Measurements from ENCODE around the gene TMEM125.

The TMEM125 gene

GRCh38 chr1:43312212-43312623 is 42.4 kb downstream of the TMEM125 start:
- no peak for DNase-seq (ENCODE audit: low read depth)

GRCh38 chr1:43312663-43313515 is 43.1 kb downstream of the TMEM125 start:
- DNase-seq (ENCODE audit: low read depth): no peak

GRCh38 chr1:43313771-43314170 is 44.0 kb downstream of the TMEM125 start:
- no peak for DNase-seq (ENCODE audit: low read depth)

GRCh38 chr1:43314233-43314632 is 44.5 kb downstream of the TMEM125 start:
- DNase-seq (ENCODE audit: low read depth): no peak

GRCh38 chr1:43315481-43315880 is 45.7 kb downstream of the TMEM125 start:
- DNase-seq (ENCODE audit: low read depth): no peak

- DNase-seq (ENCODE audit: low read depth): no peak
Measured at GRCh38 chr1:43315963-43316737, 46.4 kb downstream of the TMEM125 start.

- DNase-seq (ENCODE audit: low read depth): no peak
Measured at GRCh38 chr1:43316738-43317520, 47.1 kb downstream of the TMEM125 start.

GRCh38 chr1:43317817-43318471 is 48.2 kb downstream of the TMEM125 start:
- no peak for DNase-seq (ENCODE audit: low read depth)

GRCh38 chr1:43318831-43319230 is 49.0 kb downstream of the TMEM125 start:
- no peak for DNase-seq (ENCODE audit: low read depth)

GRCh38 chr1:43319288-43319687 is 49.5 kb downstream of the TMEM125 start:
- DNase-seq (ENCODE audit: low read depth): no peak

GRCh38 chr1:43319766-43320165 is 50.0 kb downstream of the TMEM125 start:
- DNase-seq (ENCODE audit: low read depth): no peak

- no peak for DNase-seq (ENCODE audit: low read depth)
Measured at GRCh38 chr1:43321331-43321891, 51.6 kb downstream of the TMEM125 start.

- DNase-seq (ENCODE audit: low read depth): no peak
Measured at GRCh38 chr1:43322506-43322905, 52.7 kb downstream of the TMEM125 start.

All from activated gamma-delta T cell treated with anti-CD3 and anti-CD28 coated beads, Interleukin-2, amount 50 U/mL, for 16 hours (primary cell).